Measurements from ENCODE around the gene DERA. TPM values are rescaled to one million over a fixed set of nuclear protein-coding genes. Genes with fewer than 3 reads are reported as not detected.
A peak's percentile ranks its signal among the peaks of the same experiment; 100 is the strongest.

The DERA gene
- 10 to 100 TPM; 54.1 to 74.3 (median 69.5) TPM for total RNA-seq

DNA sequence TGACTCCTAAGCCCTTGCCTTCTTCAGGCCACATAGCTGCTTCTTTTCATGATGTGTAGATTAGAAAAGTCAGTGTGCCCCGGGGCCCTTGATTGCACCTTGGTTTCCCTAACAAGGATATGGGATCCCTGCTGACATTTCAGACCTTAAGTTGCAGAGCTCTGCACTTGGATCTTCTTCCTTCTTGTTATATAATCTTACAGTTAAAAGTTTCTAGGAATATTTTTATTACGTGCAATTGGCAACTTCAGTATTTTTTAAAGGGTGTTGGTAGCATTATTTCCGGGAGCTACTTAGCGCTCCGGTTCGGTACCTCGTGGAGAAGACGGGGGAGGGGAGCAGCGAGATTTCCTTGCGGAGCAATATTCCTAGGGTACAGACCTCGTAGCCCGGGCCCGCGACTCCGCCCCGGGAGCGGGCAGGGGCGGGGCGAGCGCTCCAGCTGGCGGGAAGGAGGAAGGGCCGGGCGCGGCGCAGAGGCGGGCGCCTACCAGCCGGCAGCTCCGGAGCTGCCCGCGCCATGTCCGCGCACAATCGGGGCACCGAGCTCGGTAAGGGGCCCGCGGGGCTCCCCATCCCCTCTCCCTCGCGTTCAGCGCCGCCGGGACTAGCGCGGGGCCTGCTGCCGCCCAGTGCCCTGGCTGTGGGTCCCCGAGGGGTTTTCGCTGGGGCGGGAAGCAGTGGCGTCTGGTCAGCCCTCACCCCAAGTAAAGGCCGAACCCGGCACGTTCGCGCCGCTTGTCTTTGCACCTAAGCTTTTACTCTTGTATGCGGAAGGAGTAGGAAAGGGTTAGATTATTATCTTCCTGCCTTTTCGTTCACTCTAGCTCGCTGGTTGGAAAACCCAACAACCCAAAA lies at the start of gene DERA:
TSS of gene DERA (plus strand) at position 469 of the 858 bp plus-strand sequence. CDS start at position 521, 52 bp downstream.
- H3K27ac ChIP-seq = peak within 1 kb of the TSS; percentile 62 to 90 (median 88)
- TF ChIP-seq, protein P1, sequence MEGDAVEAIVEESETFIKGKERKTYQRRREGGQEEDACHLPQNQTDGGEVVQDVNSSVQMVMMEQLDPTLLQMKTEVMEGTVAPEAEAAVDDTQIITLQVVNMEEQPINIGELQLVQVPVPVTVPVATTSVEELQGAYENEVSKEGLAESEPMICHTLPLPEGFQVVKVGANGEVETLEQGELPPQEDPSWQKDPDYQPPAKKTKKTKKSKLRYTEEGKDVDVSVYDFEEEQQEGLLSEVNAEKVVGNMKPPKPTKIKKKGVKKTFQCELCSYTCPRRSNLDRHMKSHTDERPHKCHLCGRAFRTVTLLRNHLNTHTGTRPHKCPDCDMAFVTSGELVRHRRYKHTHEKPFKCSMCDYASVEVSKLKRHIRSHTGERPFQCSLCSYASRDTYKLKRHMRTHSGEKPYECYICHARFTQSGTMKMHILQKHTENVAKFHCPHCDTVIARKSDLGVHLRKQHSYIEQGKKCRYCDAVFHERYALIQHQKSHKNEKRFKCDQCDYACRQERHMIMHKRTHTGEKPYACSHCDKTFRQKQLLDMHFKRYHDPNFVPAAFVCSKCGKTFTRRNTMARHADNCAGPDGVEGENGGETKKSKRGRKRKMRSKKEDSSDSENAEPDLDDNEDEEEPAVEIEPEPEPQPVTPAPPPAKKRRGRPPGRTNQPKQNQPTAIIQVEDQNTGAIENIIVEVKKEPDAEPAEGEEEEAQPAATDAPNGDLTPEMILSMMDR (IDR thresholded peaks at IDR 0.05) = peak in 1 of 6 experiments; percentile 17
- TF ChIP-seq POLR2A (IDR thresholded peaks at IDR 0.05) = peak; percentile 47 to 94
- H3K9me3 ChIP-seq = no peaks in the 10 kb centered on the region
- H3K4me1 ChIP-seq = peaks cover 13 to 16% of the 10 kb centered on the region in 2 donors
- peaks cover 6% of the 10 kb centered on the region in 2 donors for H3K36me3 ChIP-seq
- 0 to 1% methylated on average over 21 to 36 of the region's 59 CpGs for WGBS, 2 donors
- H3K27me3 ChIP-seq = no peaks in the 10 kb centered on the region
- intact Hi-C loops (cut with DNase I) = no loop called here
- peak; percentile 86 to 87 for DNase-seq
- peak within 1 kb of the TSS; percentile 8 to 69 (median 47) for H3K4me3 ChIP-seq (replicated peaks in 1 of 3)

DNA sequence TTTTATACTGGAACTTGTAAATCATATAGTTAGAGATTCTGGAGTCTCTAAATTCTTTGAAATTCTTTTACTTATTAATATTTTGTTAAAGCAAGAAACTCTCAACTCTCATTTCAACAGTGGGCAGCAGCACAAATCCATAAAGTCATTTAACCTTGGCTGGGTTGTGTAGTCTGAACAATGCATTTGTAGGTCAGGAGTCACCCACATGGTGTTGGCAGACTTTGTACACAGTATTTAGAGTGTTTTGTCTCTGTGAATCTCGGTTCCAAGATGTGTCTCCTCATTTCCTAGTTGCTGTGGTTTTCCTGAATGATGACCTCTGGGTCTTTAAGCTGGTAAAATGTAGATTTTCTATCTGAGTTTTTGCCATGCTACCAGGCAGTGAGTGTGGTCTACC lies 49.7 kb upstream of the DERA start:
- Histone ChIP-seq H3K36me3 (no peaks in the 10 kb centered on the region), H3K27me3 (no peaks in the 10 kb centered on the region), H3K27ac (no peak overlapping the region), H3K4me1 (peaks cover 0 to 7% of the 10 kb centered on the region in 2 donors), H3K9me3 (no peaks in the 10 kb centered on the region), H3K4me3 (replicated peaks in 1 of 3) (no peak overlapping the region)
- DNase-seq = no peak
- 67 to 71% methylated on average over 1 of the region's 1 CpG for WGBS, 2 donors
- intact Hi-C loops (cut with DNase I) = no loop called here
- TF ChIP-seq, protein P1 (IDR thresholded peaks at IDR 0.05) = no peak
- TF ChIP-seq POLR2A (IDR thresholded peaks at IDR 0.05) = no peak

GRCh38 chr12:15862840-15863239 lies 48.3 kb upstream of the DERA start:
- intact Hi-C loops (cut with DNase I) = no loop called here
- Histone ChIP-seq H3K9me3 (no peaks in the 10 kb centered on the region), H3K27ac (no peak overlapping the region), H3K4me3 (replicated peaks in 1 of 3) (no peak overlapping the region), H3K27me3 (no peaks in the 10 kb centered on the region), H3K4me1 (peaks cover 0 to 7% of the 10 kb centered on the region in 2 donors), H3K36me3 (no peaks in the 10 kb centered on the region)
- no peak for TF ChIP-seq POLR2A (IDR thresholded peaks at IDR 0.05)
- TF ChIP-seq, protein P1 (IDR thresholded peaks at IDR 0.05) = no peak
- WGBS, 2 donors = 92 to 98% methylated on average over 1 of the region's 1 CpG
- no peak for DNase-seq

DNA sequence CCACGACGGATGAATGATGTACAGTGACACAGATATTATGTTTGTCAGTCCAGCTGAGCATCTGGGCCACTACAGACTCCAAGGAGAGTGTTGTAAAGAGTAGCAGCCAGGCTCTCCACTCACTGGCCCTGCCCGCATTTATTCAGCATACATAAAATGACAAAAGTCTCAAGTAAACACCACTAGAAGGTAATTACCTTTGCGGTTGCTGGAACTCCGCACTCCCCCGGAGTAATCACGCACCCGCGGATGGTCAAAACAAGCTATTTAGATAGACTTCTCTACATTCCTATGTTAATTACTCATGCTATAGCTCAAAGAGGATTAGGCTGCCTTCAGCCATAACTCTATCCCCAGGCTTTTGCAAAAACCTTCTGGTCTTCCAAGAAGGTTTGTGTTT lies 47.8 kb upstream of the DERA start:
- H3K9me3 ChIP-seq = no peaks in the 10 kb centered on the region
- no peaks in the 10 kb centered on the region for H3K36me3 ChIP-seq
- no peak overlapping the region for H3K4me3 ChIP-seq (replicated peaks in 1 of 3)
- H3K27me3 ChIP-seq = no peaks in the 10 kb centered on the region
- TF ChIP-seq POLR2A (IDR thresholded peaks at IDR 0.05) = no peak
- TF ChIP-seq, protein P1 (IDR thresholded peaks at IDR 0.05) = no peak
- intact Hi-C loops (cut with DNase I) = no loop called here
- H3K27ac ChIP-seq = no peak overlapping the region
- DNase-seq = no peak
- peaks cover 0 to 7% of the 10 kb centered on the region in 2 donors for H3K4me1 ChIP-seq
- WGBS, 2 donors = 74 to 75% methylated on average over 9 of the region's 9 CpGs

DNA sequence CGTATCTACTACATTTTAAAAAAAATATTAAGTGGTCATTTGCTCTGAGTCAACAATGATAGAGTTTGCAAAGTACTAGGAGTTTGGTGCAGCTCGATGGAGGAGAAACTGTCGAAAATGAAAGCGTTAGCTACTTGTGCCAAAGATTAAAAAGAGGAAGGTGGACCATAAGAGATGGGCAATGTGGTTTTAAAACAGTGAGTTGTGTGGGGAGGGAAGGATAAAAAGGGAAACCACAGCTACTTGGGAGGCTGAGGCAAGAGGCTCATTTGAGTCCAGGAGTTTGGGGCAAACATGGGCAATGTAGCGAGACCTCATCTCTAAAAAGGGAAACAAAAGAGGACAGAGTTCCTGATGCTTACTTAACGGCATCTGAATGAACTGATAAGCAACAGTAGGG lies 47.1 kb upstream of the DERA start:
- H3K4me3 ChIP-seq (replicated peaks in 1 of 3) = no peak overlapping the region
- no peaks in the 10 kb centered on the region for H3K27me3 ChIP-seq
- WGBS, 2 donors = 81 to 87% methylated on average over 6 of the region's 6 CpGs
- intact Hi-C loops (cut with DNase I) = no loop called here
- H3K9me3 ChIP-seq = no peaks in the 10 kb centered on the region
- H3K4me1 ChIP-seq = peaks cover 0 to 4% of the 10 kb centered on the region in 2 donors
- H3K27ac ChIP-seq = no peak overlapping the region
- no peak for DNase-seq
- TF ChIP-seq, protein P1 (IDR thresholded peaks at IDR 0.05) = no peak
- TF ChIP-seq POLR2A (IDR thresholded peaks at IDR 0.05) = no peak
- H3K36me3 ChIP-seq = no peaks in the 10 kb centered on the region
